ENCODE results near the gene LRSAM1.

DNA sequence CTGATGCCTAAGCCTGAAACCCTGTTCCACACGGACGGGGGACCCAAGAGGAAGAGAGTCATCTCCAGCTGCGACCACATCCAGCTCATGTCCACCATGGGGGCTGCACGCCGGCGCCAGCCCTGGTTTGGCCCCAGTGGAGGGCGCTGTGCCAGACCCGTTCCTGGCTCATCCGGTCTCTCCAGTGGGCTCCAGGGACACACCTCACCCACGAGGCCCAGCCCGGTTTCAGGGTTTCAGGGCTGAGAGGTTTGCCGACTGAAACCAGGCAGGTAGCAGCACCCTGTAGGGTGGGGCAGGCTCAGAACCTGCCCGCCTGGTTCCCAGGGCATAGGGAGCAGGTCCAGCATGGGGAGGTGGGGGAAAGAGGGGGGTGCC lies 89.3 kb downstream of the LRSAM1 start:
- TF ChIP-seq GATA3 (IDR thresholded peaks at IDR 0.05; ENCODE audit: low read depth, low read length) (no peak), GATA2 (IDR thresholded peaks at IDR 0.05; ENCODE audit: low read depth, low read length) (no peak)

Data from SH-SY5Y (cell line).